CD14-positive monocyte (primary cell): ENCODE data around the gene LTB4R2. TPM values are rescaled to one million over a fixed set of nuclear protein-coding genes. Genes with fewer than 3 reads are reported as not detected.

Experiments
- DNase-seq, 3 donors: peaks; one replicate each; pipeline ENCODE4 v3.0.0-alpha.2; 2011 to 2022
- H2AFZ ChIP-seq: 2 replicates; pipeline ENCODE4 v1.6.0; 2012; ENCODE audit warnings: mild to moderate bottlenecking, low read depth, low read length, inconsistent platforms; ENCODE audit not compliant: insufficient read depth, poor library complexity, severe bottlenecking
- H3K27ac ChIP-seq, 2 donors: 1 replicate in 1 of 2; 2 replicates in 1 of 2; pipeline ENCODE4 v1.5.1; 2012 to 2013; ENCODE audit warnings: low read length in 2 of 2, control low read depth in 1 of 2, inconsistent platforms in 1 of 2, low read depth in 1 of 2, mild to moderate bottlenecking in 1 of 2
- H3K27me3 ChIP-seq, 2 donors: one replicate each; pipeline versions ENCODE4 v1.6.0 to v1.6.1; 2011 to 2013; ENCODE audit warnings: low read length in 2 of 2; ENCODE audit not compliant: control insufficient read depth in 2 of 2, insufficient read depth in 2 of 2
- H3K36me3 ChIP-seq, 2 donors: replicated peaks in 1 of 2; 1 replicate in 1 of 2; 2 replicates in 1 of 2; pipeline versions ENCODE4 v1.5.1 to v1.6.1; 2012 to 2013; ENCODE audit warnings: low read length in 2 of 2, control low read depth in 1 of 2, inconsistent platforms in 1 of 2, mild to moderate bottlenecking in 1 of 2; ENCODE audit not compliant: insufficient read depth in 2 of 2, control insufficient read depth in 1 of 2
- H3K4me1 ChIP-seq, 2 donors: 1 replicate in 1 of 2; 2 replicates in 1 of 2; pipeline versions ENCODE4 v1.5.1 to v1.6.1; 2012 to 2013; ENCODE audit warnings: low read length in 2 of 2, control low read depth in 1 of 2, inconsistent platforms in 1 of 2, mild to moderate bottlenecking in 1 of 2, moderate library complexity in 1 of 2; ENCODE audit not compliant: insufficient read depth in 2 of 2, control insufficient read depth in 1 of 2
- H3K4me2 ChIP-seq: replicated peaks from 2 replicates; pipeline ENCODE3; 2012; ENCODE audit warnings: low read length, moderate library complexity, mild to moderate bottlenecking; ENCODE audit not compliant: poor library complexity, severe bottlenecking; ENCODE audit errors: extremely low read depth
- H3K4me3 ChIP-seq, 3 experiments: fragments of 200-600 bp in 1 of 3; sonication (generic) in 1 of 3; replicated peaks in 1 of 3; 1 replicate in 2 of 3; 2 replicates in 1 of 3; pipeline ENCODE4 v1.5.1; 2011 to 2013; ENCODE audit warnings: low read length in 3 of 3, mild to moderate bottlenecking in 3 of 3, control low read depth in 2 of 3, low read depth in 2 of 3, inconsistent platforms in 1 of 3, moderate library complexity in 1 of 3
- H3K79me2 ChIP-seq: 2 replicates; pipeline ENCODE4 v1.6.0; 2012; ENCODE audit warnings: mild to moderate bottlenecking, control low read depth, inconsistent platforms, low read length, moderate library complexity; ENCODE audit not compliant: insufficient read depth
- H3K9ac ChIP-seq: 2 replicates; pipeline ENCODE4 v1.6.0; 2017; ENCODE audit warnings: low read length, mild to moderate bottlenecking; ENCODE audit not compliant: insufficient read depth, poor library complexity, severe bottlenecking
- H3K9me3 ChIP-seq, 2 donors: replicated peaks in 1 of 2; 1 replicate in 1 of 2; 2 replicates in 1 of 2; pipeline versions ENCODE4 v1.5.1 to v1.6.1; 2012 to 2013; ENCODE audit warnings: low read length in 2 of 2, control low read depth in 1 of 2; ENCODE audit not compliant: control insufficient read depth in 1 of 2, insufficient read depth in 1 of 2
- H4K20me1 ChIP-seq: 2 replicates; pipeline ENCODE4 v1.6.0; 2012; ENCODE audit warnings: mild to moderate bottlenecking, low read length, control low read depth, moderate library complexity; ENCODE audit not compliant: insufficient read depth
- H3K27ac Mint-ChIP-seq, 7 donors: one replicate each; pipeline ENCODE4 v1.8.0; 2020; ENCODE audit warnings: mild to moderate bottlenecking in 7 of 7, mixed read lengths in 7 of 7, moderate library complexity in 6 of 7, inconsistent platforms in 2 of 7
- H3K27me3 Mint-ChIP-seq, 3 donors: one replicate each; pipeline ENCODE4 v1.8.0; 2021 to 2022; ENCODE audit warnings: low read depth in 3 of 3, mild to moderate bottlenecking in 3 of 3, mixed read lengths in 3 of 3, moderate library complexity in 3 of 3, inconsistent platforms in 1 of 3
- H3K36me3 Mint-ChIP-seq, 2 donors: one replicate each; pipeline ENCODE4 v1.8.0; 2020; ENCODE audit warnings: mixed read lengths in 2 of 2, inconsistent platforms in 1 of 2, mild to moderate bottlenecking in 1 of 2
- H3K4me1 Mint-ChIP-seq: one replicate; pipeline ENCODE4 v1.8.0; 2020; ENCODE audit warnings: mild to moderate bottlenecking, mixed read lengths
- H3K4me3 Mint-ChIP-seq, 2 donors: one replicate each; pipeline ENCODE4 v1.8.0; 2020; ENCODE audit warnings: mild to moderate bottlenecking in 2 of 2, mixed read lengths in 2 of 2, moderate library complexity in 1 of 2
- H3K9me3 Mint-ChIP-seq, 7 donors: one replicate each; pipeline ENCODE4 v1.8.0; 2020 to 2022; ENCODE audit warnings: mixed read lengths in 7 of 7, mild to moderate bottlenecking in 6 of 7, moderate library complexity in 6 of 7, inconsistent platforms in 2 of 7
- WGBS: methylation state at CpG from one replicate; pipeline ENCODE4 v1.1.5; 2013; ENCODE audit warnings: missing lambda C conversion rate; ENCODE audit not compliant: insufficient coverage; 5-methylcytosine and 5-hydroxymethylcytosine counted together
- intact Hi-C, 2 donors: fragments of 100-400 bp; cut with micrococcal nuclease; formaldehyde crosslinking; loops; one replicate each; pipeline versions ENCODE4 v1.15.0 to v1.15.1; 2023
- polyA plus RNA-seq, 3 donors: library from polyadenylated mRNA; depleted of rRNA in 1 of 3; unstranded in 2 of 3; stranded (reverse) in 1 of 3; fragments of 300-500 nt in 2 of 3; fragments of >200 nt in 1 of 3; fragmentation: Illumina TruSeq in 2 of 3; gene quantifications; 1 replicate in 2 of 3; 2 replicates in 1 of 3; pipeline ENCODE4 v1.2.3, GENCODE V29; 2012 to 2021
- TF ChIP-seq, protein P1 (sequence below): fragments of 200-600 bp; IDR thresholded peaks from one replicate; pipeline ENCODE4 v1.8.0; 2022; ENCODE audit warnings: antibody characterized with exemption, mild to moderate bottlenecking

Gene LTB4R2
- polyA plus RNA-seq, 3 donors, result 2.7 to 25.1 (median 2.9) TPM

GRCh38 chr14:24335461-24336171, 25.7 kb downstream of the LTB4R2 start:
- peaks cover 21% of the 10 kb centered on the region for H3K79me2 ChIP-seq
- no peak overlapping the region for H3K27ac ChIP-seq
- no peak for DNase-seq
- intact Hi-C loops, result loop anchor here in 1 of 2 donors (2.0 kb wide), 1 partner anchor 99 kb away; no protein-coding TSS in a partner anchor
- peak overlapping the region in 1 of 3 experiments; percentile 66 for H3K4me3 ChIP-seq
- peak overlapping the region; percentile 78 for H3K4me2 ChIP-seq
- H3K4me1 ChIP-seq, result peaks cover 81 to 95% of the 10 kb centered on the region in 2 donors
- Mint-ChIP-seq H3K9me3 (peaks cover 0 to 9% (median 5%) of the 10 kb centered on the region in 7 donors), H3K4me3 (peak overlapping the region; percentile 60 to 89), H3K36me3 (peaks cover 39 to 43% of the 10 kb centered on the region in 2 donors), H3K4me1 (peaks cover 84% of the 10 kb centered on the region), H3K27me3 (peaks cover 21 to 41% (median 34%) of the 10 kb centered on the region in 3 donors), H3K27ac (peak overlapping the region in 2 of 7 donors; percentile 8 to 33)
- no peak overlapping the region for H2AFZ ChIP-seq
- TF ChIP-seq, protein P1, sequence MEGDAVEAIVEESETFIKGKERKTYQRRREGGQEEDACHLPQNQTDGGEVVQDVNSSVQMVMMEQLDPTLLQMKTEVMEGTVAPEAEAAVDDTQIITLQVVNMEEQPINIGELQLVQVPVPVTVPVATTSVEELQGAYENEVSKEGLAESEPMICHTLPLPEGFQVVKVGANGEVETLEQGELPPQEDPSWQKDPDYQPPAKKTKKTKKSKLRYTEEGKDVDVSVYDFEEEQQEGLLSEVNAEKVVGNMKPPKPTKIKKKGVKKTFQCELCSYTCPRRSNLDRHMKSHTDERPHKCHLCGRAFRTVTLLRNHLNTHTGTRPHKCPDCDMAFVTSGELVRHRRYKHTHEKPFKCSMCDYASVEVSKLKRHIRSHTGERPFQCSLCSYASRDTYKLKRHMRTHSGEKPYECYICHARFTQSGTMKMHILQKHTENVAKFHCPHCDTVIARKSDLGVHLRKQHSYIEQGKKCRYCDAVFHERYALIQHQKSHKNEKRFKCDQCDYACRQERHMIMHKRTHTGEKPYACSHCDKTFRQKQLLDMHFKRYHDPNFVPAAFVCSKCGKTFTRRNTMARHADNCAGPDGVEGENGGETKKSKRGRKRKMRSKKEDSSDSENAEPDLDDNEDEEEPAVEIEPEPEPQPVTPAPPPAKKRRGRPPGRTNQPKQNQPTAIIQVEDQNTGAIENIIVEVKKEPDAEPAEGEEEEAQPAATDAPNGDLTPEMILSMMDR, result no peak
- H3K27me3 ChIP-seq, result peaks cover 9 to 27% of the 10 kb centered on the region in 2 donors
- H4K20me1 ChIP-seq, result peaks cover 52% of the 10 kb centered on the region
- H3K9me3 ChIP-seq, result peaks cover 0 to 2% of the 10 kb centered on the region in 2 donors
- WGBS, result 47% methylated on average over 4 of the region's 12 CpGs
- peaks cover 19 to 26% of the 10 kb centered on the region in 2 donors for H3K36me3 ChIP-seq
- no peak overlapping the region for H3K9ac ChIP-seq

DNA sequence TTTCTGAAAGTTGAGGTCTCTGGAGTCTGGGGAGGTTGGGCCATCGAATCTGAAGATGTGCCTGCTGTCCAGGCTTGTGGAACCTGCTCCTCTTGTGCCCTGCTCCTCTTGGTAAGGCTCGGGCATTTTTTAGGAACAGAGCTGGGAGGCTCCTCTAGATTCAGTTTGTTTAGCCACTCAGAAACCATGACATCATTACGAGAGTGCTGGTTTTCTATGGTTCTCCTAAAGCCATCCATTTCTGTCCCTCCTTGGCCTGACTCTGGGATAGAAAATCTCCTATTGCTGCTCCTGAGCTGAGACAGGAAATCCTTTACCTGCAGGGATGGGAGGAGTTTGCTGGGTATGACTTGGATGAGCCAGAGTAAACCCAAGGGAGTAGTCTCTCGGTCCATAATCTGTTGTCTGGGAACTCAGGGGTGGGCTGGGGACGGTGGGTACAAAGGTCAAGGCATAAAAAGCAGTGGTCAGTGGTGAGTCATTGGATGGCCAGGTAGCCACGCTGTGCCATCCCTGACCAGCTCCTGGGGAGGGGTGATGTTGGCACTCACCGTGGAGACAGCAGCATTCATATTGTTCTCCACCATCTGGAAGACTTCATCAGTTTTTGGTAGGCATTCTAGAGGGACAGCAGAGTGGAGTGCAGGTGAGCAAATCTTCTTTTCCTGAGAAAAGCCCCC, 27.3 kb downstream of the LTB4R2 start:
- Histone ChIP-seq H3K4me2 (no peak overlapping the region), H4K20me1 (peaks cover 52% of the 10 kb centered on the region), H3K27me3 (peaks cover 9 to 26% of the 10 kb centered on the region in 2 donors), H3K9ac (no peak overlapping the region), H3K27ac (no peak overlapping the region), H3K36me3 (peaks cover 19 to 26% of the 10 kb centered on the region in 2 donors), H3K9me3 (peaks cover 0 to 2% of the 10 kb centered on the region in 2 donors), H3K79me2 (peaks cover 21% of the 10 kb centered on the region), H2AFZ (no peak overlapping the region), H3K4me1 (peaks cover 75 to 92% of the 10 kb centered on the region in 2 donors), H3K4me3 (no peak overlapping the region)
- H3K27me3 Mint-ChIP-seq, result peaks cover 21 to 40% (median 31%) of the 10 kb centered on the region in 3 donors
- peaks cover 83% of the 10 kb centered on the region for H3K4me1 Mint-ChIP-seq
- TF ChIP-seq, protein P1, result no peak
- H3K4me3 Mint-ChIP-seq, result peak overlapping the region in 1 of 2 donors; percentile 48
- 100% methylated on average over 5 of the region's 7 CpGs for WGBS
- intact Hi-C loops, result loop anchor here in 1 of 2 donors (2.0 kb wide), 1 partner anchor 98 kb away; no protein-coding TSS in a partner anchor
- H3K9me3 Mint-ChIP-seq, result peaks cover 0 to 9% (median 5%) of the 10 kb centered on the region in 7 donors
- H3K27ac Mint-ChIP-seq, result no peak overlapping the region
- no peak for DNase-seq
- peaks cover 36 to 41% of the 10 kb centered on the region in 2 donors for H3K36me3 Mint-ChIP-seq
